ENCODE results near the gene SCN4A.

SCN4A gene

DNA sequence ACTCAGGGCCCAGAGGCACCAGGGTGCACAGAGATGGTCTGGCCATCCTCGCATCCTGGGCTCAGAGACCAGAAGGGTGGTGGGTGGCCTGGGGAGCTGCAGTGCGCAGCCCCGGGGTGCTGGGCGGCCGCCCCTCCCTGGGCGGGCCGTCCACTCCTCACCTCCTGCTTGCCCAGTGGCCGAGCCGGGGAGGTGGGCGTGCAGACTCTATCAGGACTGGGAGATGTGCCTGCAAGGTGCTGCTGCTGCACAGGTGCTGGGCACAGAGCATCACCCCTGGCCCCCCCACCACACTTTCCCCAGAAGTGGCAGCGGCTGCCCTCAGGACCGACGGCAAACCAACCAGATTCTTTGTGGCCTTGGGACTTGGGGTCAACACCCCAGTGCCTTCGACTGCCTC, at the start of gene SCN4A:
SCN4A (minus strand) TSS at position 123 of the 400 bp plus-strand sequence; CDS start at position 46, 77 bp downstream.
- TF ChIP-seq GATA3 (IDR thresholded peaks at IDR 0.05; ENCODE audit: low read depth, low read length) (no peak), GATA2 (IDR thresholded peaks at IDR 0.05; ENCODE audit: low read depth, low read length) (no peak)

DNA sequence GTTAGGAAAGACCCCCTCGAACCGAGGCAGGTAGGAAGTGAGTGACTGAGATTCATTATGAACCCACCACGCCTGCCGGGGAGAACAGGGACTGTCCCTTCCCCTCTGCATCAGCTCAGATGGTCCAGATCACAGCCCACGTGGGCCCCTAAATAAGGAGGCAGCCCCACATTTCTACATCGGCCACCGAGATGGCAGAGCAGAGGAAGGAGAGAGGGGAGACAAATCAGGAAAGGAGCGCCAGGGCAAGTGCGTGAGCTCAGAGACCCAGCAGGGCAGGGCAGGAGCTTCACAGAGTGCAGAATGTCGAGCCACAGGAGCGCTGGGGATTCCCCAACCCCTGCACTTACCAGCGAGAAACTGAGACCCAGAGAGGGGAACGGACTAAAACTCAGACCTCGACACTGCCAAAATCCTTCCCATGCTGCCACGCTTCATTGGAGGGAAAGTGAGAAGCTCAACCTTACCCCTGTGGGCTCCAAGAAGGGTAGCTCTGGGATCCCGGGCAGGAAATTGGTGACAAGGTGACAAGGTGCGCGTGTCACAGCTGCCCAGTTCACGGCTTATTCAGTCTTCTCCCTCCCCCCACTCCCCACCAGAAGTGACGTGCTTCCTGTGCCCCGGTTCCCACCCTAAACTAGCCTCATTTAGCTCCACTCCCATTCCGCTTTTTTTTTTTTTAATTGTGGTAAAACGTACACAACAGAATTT, 47.5 kb upstream of the SCN4A start, which contains the start of gene ICAM2:
ICAM2 (minus strand) TSS at position 578 of the 711 bp plus-strand sequence. CDS start 13,942 bp downstream, outside the sequence.
- no peak for TF ChIP-seq GATA2 (IDR thresholded peaks at IDR 0.05; ENCODE audit: low read depth, low read length)
- TF ChIP-seq GATA3 (IDR thresholded peaks at IDR 0.05; ENCODE audit: low read depth, low read length), result no peak

DNA sequence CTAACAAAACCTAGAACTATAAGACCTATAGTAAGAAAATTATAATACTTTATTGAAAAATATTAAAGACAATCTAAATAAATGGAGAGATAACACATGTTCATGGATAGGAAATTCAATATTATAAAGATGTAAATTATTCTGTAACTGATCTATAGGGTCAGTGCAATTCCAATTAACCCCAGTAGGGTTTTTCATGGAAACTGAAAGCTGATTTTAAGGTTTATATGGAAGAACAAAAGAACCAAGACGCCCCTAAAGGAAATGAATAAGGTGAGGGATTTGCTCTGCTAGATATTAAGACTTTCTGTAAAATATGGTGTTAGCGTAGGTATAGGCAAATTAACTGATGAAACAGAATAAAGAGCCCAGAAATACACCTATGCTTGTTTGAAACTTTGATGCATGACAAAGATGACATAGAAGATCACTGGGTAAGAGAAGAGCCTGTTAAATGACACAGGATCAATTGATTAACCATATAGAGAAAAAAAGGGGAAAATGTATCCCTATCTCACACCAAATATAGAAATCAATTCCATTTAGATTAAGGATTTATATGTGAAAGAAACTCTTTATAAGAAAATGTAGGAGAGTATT, 44.8 kb upstream of the SCN4A start:
- TF ChIP-seq GATA2 (IDR thresholded peaks at IDR 0.05; ENCODE audit: low read depth, low read length), result no peak
- TF ChIP-seq GATA3 (IDR thresholded peaks at IDR 0.05; ENCODE audit: low read depth, low read length), result no peak

DNA sequence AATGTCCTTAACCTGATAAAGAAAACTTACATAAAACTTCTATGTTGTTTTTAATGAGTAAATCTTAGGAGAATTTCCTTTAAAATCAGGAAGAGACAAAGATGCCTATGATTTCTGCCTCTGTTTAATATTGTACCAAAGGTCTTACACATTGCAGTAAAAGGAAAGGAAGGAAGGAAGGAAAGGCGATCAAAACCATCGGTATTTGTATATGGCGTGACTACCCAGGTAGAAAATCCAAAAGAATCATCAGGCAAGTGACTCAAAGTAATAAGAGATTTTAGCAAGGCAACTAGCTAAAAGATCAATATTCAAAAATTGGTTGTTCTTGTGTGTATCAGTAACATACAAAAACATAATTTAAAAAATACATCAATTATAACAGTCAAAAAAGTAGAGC, 44.3 kb upstream of the SCN4A start:
- no peak for TF ChIP-seq GATA2 (IDR thresholded peaks at IDR 0.05; ENCODE audit: low read depth, low read length)
- TF ChIP-seq GATA3 (IDR thresholded peaks at IDR 0.05; ENCODE audit: low read depth, low read length), result no peak

DNA sequence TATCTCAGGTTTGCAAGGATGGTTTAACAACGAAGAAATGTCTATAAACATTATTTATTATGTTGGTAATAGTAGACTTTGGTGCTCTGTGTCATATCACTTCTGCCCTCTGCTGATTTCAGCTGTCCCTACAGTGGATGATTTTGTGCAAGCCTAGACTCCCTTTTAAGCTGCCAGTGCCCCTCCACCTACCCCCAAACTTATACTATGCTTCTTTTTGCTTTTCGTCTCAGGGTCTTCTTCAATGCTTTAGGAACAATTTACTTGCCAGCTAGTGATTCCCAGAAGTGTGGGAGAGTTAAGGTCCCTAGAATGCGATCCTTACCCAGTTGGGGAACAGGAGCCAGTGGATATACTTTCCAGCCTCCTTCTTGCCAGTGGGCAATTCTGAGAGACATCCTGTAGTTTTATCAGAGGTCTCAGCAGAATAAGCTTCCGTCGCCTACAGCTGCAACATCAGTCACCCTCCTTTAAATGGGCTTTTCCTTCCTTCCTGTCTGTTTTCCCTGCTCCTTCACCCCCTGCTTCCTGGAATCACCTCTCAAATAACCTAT, 43.6 kb upstream of the SCN4A start:
- no peak for TF ChIP-seq GATA3 (IDR thresholded peaks at IDR 0.05; ENCODE audit: low read depth, low read length)
- no peak for TF ChIP-seq GATA2 (IDR thresholded peaks at IDR 0.05; ENCODE audit: low read depth, low read length)

DNA sequence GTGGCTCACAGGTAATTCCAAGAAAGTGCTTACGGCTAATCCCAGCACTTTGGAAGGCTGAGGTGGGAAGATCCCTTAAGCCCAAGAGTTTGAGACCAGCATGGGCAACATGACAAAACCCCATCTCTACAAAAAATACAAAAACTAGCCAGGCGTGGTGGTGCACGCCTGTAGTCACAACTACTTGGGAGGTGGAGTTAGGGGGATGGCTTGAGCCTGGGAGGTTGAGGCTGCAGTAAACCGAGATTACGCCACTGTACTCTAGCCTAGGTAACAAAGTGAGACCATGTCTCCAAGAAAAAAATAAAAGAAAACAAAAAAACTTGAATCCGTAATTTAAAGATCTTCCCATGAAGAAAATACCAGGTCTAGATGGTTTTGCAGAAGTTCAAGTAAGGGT, 42.7 kb upstream of the SCN4A start:
- TF ChIP-seq GATA2 (IDR thresholded peaks at IDR 0.05; ENCODE audit: low read depth, low read length) (no peak), GATA3 (IDR thresholded peaks at IDR 0.05; ENCODE audit: low read depth, low read length) (no peak)

DNA sequence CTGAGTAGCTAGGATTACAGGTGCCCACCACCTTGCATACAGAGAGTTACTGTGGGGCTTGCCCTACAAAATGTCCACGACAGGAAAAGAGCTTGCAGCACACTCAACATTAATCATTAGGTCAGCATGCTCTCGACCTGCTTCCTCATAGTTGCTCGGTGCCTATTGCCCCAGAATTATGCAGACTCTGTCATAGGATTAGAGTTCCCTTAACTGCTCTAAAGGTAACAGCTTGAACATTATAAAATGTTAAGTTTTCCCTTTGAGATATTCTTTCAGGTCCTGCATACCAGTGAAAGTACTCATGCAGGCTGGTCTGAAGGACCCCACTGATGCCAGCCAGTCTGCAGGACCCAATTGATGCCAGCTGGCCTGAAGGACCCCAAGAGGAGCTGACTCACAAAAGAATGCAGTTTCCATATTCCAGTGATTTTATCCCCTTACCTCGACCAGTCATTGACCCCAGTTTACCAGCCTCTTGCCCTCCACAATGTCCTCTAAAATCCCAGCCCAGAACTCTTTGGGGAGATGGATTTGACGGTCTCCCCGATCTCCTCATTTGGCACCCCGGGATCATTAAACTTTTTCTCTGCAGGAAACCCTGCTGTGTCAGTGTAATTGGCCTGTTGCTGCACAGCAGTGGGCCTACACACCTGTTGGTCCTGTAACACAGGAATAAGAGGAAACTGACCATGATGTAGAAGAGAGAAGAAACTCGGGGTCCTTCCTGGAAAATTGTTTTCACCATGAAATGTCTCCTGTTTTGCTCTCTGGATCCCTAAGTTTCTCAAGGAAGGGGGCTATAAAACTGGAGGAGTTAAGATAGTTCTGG, 37.1 kb upstream of the SCN4A start:
- TF ChIP-seq GATA2 (IDR thresholded peaks at IDR 0.05; ENCODE audit: low read depth, low read length) (no peak), GATA3 (IDR thresholded peaks at IDR 0.05; ENCODE audit: low read depth, low read length) (no peak)

DNA sequence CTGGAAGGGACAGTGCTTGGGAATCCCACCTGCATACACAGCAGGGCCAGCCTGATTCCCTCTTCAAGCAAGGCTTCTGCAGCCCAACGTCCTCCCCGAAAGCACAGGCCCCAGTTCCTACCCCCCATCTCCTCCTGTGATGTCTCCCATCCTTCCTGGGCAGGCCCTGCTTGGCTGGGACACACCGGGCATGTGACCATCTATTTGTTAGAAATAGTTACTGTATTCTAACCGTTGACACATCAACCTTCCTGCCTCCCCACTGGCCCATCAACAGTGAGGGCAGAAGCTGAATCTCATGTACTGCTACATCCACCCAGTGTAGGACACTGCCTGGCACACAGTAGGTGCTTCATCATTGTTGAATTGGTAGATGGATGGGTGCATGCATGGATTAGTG, 36.1 kb upstream of the SCN4A start:
- TF ChIP-seq GATA2 (IDR thresholded peaks at IDR 0.05; ENCODE audit: low read depth, low read length) (no peak), GATA3 (IDR thresholded peaks at IDR 0.05; ENCODE audit: low read depth, low read length) (no peak)

DNA sequence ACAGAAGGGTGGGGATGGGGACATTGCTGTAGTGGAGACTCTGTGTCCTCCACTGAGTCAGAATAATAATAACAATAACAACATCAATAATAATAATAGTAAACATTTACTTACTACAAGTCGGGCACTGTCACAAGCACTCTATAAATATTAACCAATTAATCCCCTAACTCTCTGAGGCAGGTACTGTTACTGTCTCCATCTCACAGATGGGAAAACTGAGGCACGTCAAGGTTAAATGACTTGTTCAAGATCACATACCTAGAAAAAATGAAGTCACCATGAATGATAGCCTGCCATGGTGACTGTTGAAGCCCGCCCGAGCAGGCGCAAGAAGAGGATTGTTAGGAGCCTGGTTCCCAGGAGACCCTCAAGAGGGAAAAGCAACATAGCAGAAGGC, 35.6 kb upstream of the SCN4A start:
- TF ChIP-seq GATA2 (IDR thresholded peaks at IDR 0.05; ENCODE audit: low read depth, low read length), result no peak
- TF ChIP-seq GATA3 (IDR thresholded peaks at IDR 0.05; ENCODE audit: low read depth, low read length), result no peak

DNA sequence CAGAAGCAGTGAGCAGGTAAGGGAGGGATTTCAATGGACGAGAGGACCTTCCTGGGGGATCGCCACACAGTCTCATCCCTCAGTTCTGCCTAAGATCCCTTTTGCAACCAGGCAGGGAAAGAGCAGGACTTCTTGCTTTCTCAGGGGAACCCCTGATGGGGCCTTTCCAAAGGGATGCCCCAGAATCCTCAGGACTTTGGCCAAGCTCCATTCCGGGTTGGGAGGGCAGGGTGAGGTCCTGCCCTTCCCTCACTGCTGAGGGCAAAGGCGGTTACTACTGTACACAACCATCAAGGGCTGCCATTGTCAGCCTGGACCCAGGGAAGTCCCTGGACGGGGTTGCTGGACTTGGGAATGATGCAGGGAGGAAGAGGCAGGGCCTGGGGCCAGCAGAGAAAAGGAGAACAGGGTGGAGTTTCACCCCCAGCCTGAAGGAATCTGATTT, 35.1 kb upstream of the SCN4A start:
- TF ChIP-seq GATA2 (IDR thresholded peaks at IDR 0.05; ENCODE audit: low read depth, low read length), result no peak
- no peak for TF ChIP-seq GATA3 (IDR thresholded peaks at IDR 0.05; ENCODE audit: low read depth, low read length)

DNA sequence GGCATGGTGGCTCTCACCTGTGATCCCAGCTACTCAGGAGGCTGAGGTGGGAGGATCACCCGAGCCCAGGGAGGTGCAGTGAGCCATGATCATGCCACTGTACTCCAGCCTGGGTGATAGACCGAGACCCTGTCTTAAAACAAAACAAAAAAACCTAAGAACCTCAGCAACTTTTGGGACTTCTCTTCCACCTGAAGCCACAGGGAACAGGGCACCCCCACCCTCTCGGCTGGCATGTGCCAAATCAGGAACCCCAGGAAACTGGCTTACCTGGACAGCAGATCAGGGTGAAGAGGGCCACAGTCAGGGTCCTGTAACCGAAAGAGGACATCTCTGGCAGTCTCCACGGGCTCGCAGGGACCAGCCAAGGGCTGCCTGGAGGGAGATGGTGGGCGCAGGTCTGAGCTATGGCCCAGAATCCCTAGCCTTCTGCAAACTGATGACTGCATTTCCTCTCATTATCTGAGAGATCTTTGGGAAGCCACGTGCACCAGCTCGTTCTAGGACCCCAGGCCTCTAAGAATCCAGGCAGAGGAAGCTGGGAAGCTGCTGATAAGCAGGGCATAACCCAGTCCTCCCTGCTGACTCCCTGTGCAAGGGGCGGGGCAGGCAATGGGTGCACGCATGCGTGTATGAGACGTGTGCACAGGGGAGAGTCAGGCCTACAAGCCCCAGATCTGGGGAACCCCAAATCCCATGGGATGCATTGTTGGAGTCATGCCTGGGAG, 33.8 kb upstream of the SCN4A start:
- peak; percentile 96 for TF ChIP-seq GATA2 (IDR thresholded peaks at IDR 0.05; ENCODE audit: low read depth, low read length)
- no peak for TF ChIP-seq GATA3 (IDR thresholded peaks at IDR 0.05; ENCODE audit: low read depth, low read length)

DNA sequence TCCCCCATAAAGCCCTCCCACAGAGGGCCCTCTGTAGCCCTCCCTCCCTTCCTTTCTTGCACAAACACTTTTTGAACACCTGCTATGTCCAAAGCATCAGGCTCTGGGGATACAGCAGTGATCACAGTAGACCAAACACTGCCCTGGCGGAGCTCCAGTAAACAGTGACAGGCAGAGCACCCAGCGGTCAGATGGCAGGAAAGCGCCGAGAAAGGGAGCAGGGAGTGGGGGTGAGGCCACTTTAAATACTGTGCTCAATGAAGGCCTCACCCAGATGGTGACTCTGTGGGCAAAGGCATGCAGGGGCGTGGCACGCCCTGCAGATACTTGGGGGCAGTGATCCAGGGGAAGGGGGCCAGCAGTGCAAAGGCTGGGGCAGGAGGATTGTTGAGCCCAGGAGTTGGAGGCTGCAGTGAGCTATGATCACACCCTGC, 33.0 kb upstream of the SCN4A start:
- no peak for TF ChIP-seq GATA2 (IDR thresholded peaks at IDR 0.05; ENCODE audit: low read depth, low read length)
- no peak for TF ChIP-seq GATA3 (IDR thresholded peaks at IDR 0.05; ENCODE audit: low read depth, low read length)

DNA sequence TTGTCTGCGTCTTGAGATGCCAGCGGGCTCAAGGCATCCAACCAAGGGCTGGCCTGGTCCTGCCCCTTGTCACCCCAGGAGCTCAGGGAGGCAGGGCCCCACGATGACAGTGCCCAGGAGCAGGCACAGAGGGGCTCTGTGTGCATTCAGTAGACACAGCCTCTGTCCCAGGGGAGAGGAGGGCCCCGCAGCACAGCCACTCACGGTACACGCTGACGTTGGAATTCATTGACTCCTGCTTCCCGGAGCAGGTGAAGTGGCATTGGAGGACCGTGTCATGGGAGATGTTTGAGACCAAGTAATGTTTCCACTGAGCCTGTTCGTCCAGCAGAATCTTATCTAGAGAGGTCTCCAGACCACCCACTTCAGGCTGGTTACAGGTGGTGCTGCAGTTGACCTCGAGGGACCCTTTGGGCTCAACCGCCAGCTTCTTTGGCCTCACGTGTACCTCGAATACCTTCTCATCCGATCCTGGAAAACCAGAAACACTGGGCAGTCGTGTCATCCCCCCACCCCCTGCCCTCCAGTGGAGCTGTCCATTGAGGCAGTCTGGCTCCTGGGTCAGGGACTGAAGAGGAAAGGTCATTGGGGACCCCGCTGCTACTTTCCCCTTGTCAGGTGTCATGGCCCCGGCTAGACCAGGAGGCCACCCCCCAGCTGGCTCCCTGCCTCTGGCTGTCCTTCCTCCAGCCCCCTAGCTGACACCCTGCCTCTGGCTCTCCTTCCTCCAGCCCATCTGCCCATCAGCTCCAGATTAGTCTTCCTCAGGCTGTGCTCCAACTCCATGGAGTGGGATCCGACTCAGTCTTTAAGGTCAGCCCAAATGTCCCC, 32.4 kb upstream of the SCN4A start:
- no peak for TF ChIP-seq GATA2 (IDR thresholded peaks at IDR 0.05; ENCODE audit: low read depth, low read length)
- no peak for TF ChIP-seq GATA3 (IDR thresholded peaks at IDR 0.05; ENCODE audit: low read depth, low read length)

Data from SH-SY5Y (cell line).